Left ventricle myocardium superior (tissue), 1 donor: ENCODE results near the gene FAM20C. TPM values are rescaled to one million over a fixed set of nuclear protein-coding genes. Genes with fewer than 3 reads are reported as not detected.
A peak's percentile ranks its signal among the peaks of the same experiment; 100 is the strongest.
"Not testable (repeated sequence)": the region's sequence is repeated elsewhere in the genome, so short reads cannot be mapped to it uniquely, and the experiment has no call there.

Source experiments
- ATAC-seq: fragments of 200-7000 bp; cut with Tn5 transposase; one replicate; pipeline ENCODE4 v1.9.1; 2020; ENCODE audit warnings: mild to moderate bottlenecking, moderate library complexity
- DNase-seq: peaks from one replicate; pipeline ENCODE4 v3.0.0-alpha.2; 2020
- intact Hi-C: fragments of 100-400 bp; cut with micrococcal nuclease; formaldehyde crosslinking; loops from one replicate; pipeline ENCODE4 v1.11.0; 2022
- total RNA-seq: library from RNA; stranded (reverse); fragmentation: NEBNext Ultra II Directional; extraction: Animal tissue kit (Norgen Biotek cat#: 25700); gene quantifications from one replicate; pipeline ENCODE4 v1.2.1, GENCODE V29; 2021
- donor health status: DM: no; HTN: yes; CAD: no; lungs with severe emphysema.

Gene FAM20C
- total RNA-seq, 1 donor from 2014 or later, result 23.8 TPM

- ATAC-seq (no peak), DNase-seq (no peak)
- intact Hi-C loops, result no loop called here
Observed at GRCh38 chr7:200290-200689, 7.9 kb downstream of the FAM20C start.

GRCh38 chr7:200704-201103 lies 8.3 kb downstream of the FAM20C start:
- no peak for DNase-seq
- ATAC-seq, result no peak
- intact Hi-C loops, result no loop called here

GRCh38 chr7:204326-204725 lies 12.0 kb downstream of the FAM20C start:
- no peak for DNase-seq
- intact Hi-C loops, result no loop called here
- ATAC-seq, result no peak

GRCh38 chr7:205115-206010 lies 13.0 kb downstream of the FAM20C start:
- intact Hi-C loops, result no loop called here
- no peak for DNase-seq
- ATAC-seq, result peak; percentile 44

GRCh38 chr7:206351-206750 lies 14.0 kb downstream of the FAM20C start:
- ATAC-seq, intact Hi-C loops, DNase-seq: not testable (repeated sequence)

GRCh38 chr7:207418-208129 lies 15.2 kb downstream of the FAM20C start:
- DNase-seq, result no peak

GRCh38 chr7:208130-208673 lies 15.8 kb downstream of the FAM20C start:
- ATAC-seq (no peak), DNase-seq (no peak)
- intact Hi-C loops, result no loop called here

More at GRCh38 chr7:207418-208129, 15.2 kb downstream of the FAM20C start:
- ATAC-seq, result no peak
- intact Hi-C loops, result no loop called here

GRCh38 chr7:208816-209215 lies 16.4 kb downstream of the FAM20C start:
- no peak for ATAC-seq

GRCh38 chr7:209416-209815 lies 17.0 kb downstream of the FAM20C start:
- DNase-seq (no peak), ATAC-seq (no peak)
- intact Hi-C loops, result no loop called here

More at GRCh38 chr7:208816-209215, 16.4 kb downstream of the FAM20C start:
- intact Hi-C loops, result no loop called here
- no peak for DNase-seq

- ATAC-seq, result peak; percentile 47
- DNase-seq, result no peak
- intact Hi-C loops, result no loop called here
Observed at GRCh38 chr7:209906-210305, 17.5 kb downstream of the FAM20C start.

- intact Hi-C loops, result no loop called here
- ATAC-seq, result no peak
- no peak for DNase-seq
Observed at GRCh38 chr7:210401-210925, 18.1 kb downstream of the FAM20C start.

GRCh38 chr7:211033-211714 lies 18.8 kb downstream of the FAM20C start:
- no peak for ATAC-seq
- intact Hi-C loops, result no loop called here
- DNase-seq, result no peak

GRCh38 chr7:211715-212058 lies 19.3 kb downstream of the FAM20C start:
- ATAC-seq (no peak), DNase-seq (no peak)
- intact Hi-C loops, result no loop called here

GRCh38 chr7:212754-213153 lies 20.4 kb downstream of the FAM20C start:
- intact Hi-C loops, result no loop called here
- no peak for DNase-seq
- no peak for ATAC-seq

GRCh38 chr7:213324-213993 lies 21.1 kb downstream of the FAM20C start:
- no peak for DNase-seq
- intact Hi-C loops, result no loop called here
- ATAC-seq, result no peak

- DNase-seq (no peak), ATAC-seq (no peak)
- intact Hi-C loops, result no loop called here
Observed at GRCh38 chr7:214410-215212, 22.2 kb downstream of the FAM20C start.

- ATAC-seq, result peak; percentile 81
- intact Hi-C loops, result no loop called here
Observed at GRCh38 chr7:216360-217300, 24.3 kb downstream of the FAM20C start.

More at GRCh38 chr7:216360-217300, 24.3 kb downstream of the FAM20C start:
- DNase-seq, result peak; percentile 69
